Measurements from ENCODE around the gene KCNH2.
A peak's percentile ranks its signal among the peaks of the same experiment; 100 is the strongest.

KCNH2 gene

DNA sequence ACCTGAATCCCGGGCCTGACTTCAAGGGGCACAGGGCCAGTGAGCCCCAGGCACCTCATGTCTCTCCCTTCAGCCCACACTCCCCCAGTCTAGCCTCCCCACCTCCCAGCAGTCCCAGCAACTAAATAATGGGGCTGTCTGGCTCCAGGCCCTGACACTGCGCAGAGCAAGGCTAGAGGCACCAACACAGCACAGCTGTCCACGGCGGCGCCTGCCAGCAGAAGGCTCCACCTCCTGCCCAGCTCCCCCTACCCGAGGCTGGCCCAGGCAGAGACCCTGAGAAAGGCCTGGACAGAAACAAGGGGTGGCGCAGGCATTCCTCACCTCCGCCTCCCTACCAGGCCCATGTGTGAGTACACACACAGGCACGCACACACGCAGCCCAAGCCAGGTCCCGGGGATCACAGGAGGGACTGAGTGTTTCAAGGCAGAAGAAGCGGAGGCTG is 6.1 kb downstream of the KCNH2 start:
- no peak for DNase-seq

DNA sequence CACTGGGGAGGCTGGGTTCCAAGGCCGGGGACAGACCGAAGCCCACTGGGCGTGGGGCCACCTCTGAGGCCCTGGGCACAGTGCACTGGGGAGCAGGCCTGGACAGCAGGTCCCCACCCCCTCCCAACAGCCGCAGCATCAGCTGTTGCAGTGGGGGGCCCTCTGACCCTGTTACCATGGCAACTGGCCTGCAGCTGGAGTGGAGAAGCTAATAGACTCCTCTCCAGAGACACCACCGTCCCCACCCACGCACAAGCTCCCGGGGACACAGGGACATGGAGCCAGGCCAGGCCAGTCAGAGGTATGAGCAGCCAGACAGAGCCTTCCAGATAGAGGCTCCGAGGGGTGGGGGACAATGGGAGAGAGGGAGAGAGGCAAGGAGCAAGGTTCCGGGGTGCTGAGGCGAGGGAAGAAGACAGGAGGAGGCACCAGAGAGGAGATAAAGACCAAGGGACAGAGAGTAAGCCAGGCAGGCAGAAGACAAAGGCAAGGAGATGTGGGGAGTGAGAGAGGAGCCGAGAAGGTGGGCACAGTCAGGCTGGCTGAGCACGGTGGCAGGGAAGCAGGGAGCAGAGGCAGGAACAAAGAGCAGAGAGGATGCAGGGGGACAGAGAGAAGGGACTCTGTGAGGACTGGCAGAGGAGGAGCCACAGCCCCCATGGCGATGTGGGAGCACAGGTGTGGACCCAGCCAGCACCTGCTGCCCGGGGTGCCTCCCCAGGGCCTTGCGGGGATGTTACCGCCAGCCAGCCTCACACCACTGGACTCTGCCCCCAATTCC is 6.7 kb downstream of the KCNH2 start:
- DNase-seq, result no peak

DNA sequence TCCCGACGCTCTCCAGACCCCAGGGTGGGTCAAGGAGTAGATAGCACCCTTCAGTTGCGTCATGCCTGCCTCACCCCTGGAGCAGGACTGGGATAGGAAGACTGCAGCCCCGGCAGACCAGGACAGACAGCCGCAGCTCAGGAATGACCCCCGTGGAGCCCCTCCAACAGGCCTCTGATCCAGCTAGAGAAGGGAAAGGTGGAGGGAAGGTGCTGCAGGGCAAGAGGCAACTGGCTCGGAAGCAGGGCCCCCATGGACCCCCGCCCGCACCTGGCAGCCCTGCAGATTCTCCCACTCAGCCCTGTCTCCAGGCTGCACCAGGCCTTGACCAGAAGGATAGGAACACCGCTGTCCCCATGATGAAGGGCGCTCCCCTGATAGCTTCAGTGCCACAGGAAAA is 7.7 kb downstream of the KCNH2 start:
- no peak for DNase-seq

DNA sequence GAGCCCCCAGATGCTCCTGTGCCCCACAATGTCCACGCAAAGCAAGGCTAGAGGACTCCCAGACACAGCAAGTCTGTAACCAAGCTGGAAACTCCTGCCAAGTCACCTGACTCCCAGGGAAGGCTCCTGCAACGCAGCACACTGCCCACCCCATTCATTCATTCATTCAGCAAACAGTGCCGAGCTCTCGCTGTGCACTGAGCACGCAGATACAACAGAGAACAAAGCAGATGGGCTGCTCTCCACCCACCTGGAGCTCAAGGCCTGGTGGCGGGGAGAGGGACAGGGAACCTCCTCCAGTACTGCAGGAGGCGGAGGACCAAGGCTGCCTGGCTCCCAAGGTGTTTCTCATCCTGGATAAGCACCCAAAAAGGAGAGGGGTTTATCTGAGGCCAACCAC is 8.6 kb downstream of the KCNH2 start:
- peak; percentile 30 for DNase-seq

DNA sequence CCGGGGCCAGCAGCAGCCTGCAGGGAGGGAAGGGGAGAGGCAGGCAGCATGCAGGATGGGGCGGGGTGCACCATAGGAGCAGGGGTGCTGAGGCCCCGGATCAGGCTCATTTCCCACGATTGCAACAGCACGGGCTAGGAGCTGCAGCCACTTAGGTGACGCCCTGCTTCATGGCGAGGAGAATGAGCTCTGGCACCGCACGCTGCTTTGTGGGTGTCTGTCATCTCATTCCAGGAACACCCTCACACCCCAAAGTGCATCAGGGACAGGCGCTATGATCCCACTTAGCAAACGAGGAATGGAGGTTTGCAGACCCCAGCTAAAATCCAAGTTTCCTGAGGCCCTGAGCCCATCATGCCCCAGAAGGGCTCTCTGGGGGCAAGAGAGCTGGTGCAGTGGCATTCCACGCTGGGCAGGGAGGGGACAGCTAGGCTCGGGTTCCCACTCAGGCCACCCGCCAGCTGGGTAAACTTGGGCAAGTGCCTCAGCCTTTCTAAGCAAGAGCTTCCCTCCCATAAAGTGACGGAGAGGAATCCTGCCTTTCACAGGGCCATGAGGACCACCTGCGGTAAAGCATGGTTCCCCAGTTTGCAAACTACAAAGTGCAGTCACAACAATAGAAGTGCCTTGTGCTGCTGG is 9.3 kb downstream of the KCNH2 start:
- DNase-seq, result peak; percentile 31

DNA sequence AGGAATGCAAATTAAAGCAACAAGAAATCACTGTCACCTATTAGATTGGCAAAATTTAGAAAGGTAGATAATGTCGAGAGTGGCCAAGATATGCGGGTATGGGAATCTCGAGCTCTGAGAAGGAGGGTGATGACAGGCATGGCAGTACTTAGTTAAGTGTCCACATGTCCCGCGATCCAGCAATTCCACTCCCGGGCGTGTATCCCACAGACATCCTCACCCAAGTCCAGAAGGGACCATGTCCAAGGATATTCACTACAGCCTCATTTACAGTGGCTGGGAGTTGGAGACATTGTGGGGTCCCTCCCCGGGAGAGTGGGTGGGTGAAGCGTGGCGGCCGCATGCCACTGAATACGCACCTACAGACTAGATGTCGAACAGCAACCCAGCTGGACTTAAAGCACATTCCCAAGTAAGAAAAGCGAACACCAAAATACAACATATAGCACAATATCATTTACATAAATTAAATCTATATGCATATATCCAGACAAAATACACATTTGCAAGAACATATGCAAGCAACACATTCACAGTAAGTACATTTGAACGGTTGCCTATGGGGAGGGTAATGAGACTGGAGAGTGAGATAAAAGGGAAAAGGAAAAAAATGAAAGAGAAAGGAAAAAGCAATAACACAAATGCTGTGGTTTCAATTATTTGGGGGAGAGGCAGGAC is 9.9 kb downstream of the KCNH2 start:
- no peak for DNase-seq

DNA sequence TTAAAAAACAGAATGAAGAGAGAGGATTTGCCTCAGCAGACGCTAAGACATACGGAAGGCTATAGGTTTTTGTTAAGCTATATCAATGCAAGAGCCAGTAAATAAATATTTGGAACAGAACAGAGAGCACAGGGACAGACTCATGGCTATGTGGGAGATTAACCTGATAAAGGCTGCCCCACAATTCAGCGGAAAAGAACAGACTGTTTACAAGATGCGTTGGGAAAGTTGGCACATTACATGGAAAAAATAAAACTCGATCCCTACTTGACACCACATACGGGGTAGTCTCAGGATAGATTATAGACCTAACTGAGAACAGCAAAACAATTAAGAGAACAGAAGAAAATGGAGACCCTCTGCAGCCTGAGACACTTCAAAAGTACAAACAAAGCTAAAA is 10.8 kb downstream of the KCNH2 start:
- DNase-seq, result no peak

DNA sequence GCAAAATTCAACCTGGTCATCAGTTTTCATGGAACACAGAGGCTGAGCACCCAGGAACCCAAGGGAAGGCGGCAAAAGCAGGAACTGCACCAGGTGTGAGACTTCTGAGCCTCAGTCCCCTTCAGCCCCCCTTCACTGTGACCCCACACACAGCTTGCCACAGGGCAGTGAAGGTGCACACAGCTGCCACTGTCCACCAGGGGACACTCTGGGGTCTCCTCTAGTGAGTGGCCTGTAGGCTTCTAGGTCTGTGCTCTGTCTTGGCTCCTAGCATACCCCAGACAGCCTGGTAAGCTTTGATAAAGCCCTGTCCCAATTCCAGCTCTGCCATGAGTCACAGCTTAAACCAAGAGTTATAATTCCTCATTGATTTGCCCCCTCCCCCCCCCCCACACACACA is 12.1 kb downstream of the KCNH2 start:
- no peak for DNase-seq

DNA sequence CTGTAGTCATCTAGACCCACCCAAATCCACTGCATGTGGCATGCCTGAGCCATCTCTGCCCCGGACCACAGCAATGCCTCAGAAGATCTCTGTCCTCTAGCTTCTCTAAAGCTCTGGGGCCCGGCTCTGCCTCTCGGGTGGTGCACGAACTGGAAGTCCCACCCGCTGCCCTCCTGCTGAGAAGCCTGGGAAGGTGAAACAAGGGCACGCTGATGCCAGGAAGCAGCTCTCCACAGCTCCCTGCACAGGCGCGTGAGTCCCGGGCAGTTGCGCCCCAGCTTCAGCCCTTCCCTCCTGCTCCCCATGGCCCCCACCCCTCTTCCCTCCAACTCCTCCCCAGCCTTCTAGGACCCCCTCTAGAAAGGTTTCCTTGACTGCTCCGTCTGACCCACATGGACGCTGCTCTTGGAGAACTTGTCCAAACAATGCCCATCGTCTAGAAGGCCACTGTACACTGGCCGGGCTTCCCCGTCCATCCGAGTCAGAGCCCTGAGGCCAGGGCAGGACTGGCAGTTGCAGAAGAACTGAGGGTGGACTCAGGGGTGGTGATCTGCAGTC is 12.8 kb downstream of the KCNH2 start:
- no peak for DNase-seq

DNA sequence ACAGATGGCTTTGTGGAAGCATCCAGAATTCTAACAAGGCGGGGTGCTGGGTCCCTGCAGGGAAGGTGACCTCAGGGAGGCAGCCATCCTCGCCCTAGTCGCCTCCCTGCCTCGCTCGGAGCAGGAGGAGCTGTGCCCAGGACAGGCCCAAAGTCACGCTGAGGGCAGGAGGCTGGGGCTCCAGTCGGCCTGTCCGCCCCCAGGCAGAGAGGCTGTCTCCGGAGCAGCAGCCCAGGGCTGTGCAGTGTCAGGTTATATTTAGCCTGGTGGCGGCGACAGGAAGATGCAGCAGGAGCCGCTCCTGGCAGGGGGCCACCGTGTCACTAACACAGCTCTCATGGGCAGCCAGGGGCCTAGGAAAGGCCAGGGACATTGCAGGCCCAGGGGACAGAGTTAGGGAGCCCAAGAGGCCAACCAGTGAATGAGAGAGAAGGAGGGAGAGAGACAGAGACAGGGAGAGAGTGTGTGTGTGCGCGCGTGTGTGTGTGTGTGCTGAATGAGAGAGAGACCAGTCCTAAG is 13.5 kb downstream of the KCNH2 start:
- DNase-seq, result peak; percentile 10

DNA sequence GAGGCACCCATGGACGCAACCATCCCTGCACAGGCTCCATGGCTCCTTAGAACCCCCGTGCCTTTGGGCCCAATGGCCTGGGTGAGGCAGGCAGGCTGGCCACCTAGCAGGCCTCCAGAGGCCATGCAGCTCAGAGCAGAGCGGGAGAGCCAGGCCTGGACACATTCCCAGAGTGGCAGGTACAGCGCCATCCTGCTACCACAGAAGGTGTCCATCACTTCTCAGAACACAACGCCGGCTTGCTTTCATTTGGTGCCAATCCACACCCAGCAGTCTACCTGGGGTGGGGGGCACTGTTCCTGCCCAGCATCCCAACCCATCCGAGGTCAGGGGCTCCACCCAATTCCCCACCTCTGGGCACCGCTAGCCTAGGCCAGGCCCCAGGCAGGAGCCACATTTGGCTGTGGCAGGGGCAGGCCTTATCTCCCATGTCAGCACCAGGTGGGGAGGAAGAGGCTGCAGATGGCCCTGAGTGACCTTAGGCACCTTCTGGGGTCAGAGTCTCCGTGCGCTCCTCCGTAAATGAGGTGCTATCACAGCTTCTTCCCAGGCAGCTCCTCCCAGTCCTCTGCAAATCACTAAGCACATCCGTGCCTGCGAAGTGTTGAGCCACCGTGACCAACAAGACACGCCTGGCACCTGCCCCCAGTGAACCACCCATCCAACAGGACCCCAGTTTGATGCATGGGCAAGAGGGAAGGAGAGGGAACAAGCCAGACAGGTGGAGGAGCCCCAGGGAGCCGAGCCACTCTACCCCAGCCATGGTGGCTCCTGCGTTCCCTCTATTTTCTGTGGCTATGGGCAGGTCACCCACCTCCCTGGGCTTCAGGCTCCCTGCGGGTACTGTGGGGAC is 14.2 kb downstream of the KCNH2 start:
- no peak for DNase-seq

DNA sequence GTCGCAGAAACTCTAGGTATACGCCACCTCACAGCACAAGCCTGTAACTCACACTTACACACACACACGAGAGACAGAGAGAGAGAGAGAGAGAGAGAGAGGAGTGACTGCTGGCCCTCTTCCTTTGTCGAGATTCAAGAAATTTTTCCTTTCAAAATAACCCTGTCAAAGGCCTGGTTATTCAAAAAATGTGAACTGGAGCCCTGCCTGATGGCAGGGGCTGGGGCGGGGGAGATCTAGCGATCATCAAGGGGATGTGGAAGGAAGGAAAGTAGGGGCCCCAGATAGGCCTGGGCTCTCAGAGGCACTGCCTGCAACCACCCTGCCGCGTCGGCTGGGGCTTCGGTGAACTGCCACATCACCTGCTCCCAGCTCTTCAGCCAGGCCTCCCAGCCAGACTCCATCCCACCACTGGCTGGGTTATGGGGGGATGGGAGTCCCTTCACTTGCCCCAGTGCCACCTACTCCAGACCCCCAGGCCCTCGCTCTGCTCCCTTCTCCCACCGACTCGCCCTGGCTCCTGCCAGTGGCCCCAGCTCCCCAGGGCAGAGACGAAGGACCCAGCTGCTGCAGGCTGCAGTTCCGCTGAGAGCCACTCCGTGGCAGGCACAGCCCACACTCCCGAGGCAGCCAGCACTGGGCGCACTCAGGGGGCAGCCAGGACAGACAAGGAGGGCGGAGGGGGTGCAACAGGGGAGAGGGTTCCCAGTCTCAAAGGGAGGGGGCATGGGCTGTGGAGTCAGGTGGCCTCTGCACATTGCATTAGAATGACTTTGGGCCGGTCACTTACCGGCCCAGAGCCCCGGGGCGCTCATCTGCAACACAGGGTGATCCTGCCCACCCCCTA is 15.3 kb downstream of the KCNH2 start:
- no peak for DNase-seq

DNA sequence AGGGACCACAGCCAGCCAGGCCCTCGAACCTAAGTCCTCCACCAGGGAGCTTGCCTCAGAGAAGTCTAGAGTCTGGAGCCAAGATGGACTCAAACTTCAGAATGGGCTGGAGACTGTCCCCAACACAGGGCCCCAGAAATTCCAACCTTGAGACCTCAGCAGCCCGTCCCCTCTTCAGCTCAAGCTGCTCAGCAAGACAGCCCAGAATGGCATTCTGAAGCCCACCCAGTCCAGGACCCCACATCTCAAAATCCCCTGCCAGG is 15.9 kb downstream of the KCNH2 start:
- no peak for DNase-seq

DNA sequence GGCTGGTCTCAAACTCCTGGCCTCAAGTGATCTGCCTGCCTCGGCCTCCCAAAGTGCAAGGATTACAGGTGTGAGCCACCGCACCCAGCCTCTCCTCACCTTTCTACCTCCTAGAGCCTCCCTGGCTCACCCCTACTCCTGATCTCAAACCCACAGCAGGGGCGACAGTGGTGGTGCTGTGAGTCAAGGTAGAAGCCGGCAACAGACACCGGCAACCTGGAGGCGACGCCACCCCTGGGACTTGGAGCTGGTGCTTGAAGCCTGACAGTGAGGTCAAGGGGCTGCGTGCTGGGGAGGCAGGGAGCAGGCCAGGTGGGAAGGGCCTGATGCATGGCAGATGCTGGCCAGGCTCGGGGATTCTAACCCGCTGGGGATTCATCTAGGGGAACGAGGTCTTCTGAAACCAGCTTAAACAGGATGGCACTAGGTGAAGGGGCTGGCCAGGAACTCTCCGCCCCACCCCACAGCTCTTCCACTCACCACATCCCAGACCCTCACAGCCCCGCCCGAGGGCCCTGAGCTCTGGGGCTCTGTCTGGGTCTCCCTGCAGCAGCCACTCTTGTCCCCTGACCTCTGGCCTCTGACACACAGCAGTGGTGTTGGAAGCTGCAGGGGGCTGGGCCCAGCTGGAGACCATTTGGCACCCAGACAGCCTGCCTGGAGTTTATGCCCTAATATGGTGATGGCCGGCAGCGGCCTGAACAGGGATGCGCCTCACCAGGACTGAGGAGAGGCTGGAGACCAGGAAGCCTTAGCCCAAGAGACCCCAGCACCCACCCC is 16.4 kb downstream of the KCNH2 start:
- no peak for DNase-seq

DNA sequence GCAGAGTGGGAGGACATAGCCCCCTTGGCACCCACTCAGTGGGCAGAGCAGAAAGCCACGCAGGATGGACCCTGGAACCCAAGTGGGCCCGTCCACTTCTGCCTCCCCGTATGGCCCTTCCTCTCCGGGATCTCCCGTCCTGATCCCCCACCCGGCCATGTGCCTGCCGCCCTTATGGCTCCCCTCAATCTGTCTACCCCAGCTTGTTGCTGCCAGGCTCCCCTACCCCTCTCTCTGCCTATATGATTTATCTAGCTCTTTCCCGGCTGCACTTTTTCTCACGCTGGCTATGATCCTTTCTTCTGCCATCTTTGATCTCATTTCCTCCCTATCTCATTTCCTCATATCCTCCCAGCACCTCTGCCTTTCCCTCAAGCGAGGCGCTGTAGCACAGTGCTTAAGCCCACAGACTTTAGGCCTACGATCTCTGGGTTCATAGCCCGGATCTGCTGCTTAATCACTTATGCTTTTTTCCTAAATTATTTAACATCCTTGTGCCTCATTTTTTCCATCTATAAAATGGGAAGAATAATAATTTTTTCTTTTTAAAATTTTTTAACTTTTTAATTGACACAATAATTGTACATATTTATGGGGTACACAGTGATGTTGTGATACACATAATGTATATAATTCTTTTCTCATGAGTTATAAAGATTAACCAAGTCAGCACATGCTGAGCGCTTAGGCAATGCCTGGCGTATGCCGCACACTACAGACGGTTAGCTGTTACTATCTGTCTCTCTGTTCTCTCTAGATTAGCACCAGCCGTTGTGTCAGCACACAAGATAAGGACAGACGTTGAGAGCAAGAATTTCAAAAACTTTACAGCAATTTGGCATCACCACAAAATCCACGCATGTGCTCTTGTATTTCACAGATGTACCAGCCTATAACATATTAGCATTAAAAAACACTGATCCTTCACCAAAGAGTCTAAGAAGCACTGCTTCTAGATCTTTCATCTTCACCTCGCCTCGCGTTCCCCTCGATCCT is 18.1 kb downstream of the KCNH2 start:
- DNase-seq, result no peak

DNA sequence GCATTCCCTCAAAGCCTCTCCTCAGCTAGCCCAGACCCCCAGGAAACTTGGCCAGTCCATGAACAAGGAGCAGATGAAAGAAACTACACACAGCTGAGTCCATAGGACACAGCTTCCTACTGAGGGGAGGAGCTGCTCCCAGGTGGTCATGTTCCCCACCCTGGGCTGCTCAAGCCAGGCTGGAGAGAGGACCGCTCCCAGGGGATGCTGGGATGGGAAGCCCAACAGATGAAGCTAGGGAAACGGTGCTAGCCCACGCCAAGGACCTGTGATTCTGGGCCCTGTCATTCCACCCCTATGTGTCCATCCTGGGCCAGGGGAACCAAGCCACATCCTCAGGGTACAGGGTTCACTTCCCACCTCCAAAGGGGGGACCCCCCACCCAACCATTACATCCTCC is 19.0 kb downstream of the KCNH2 start:
- no peak for DNase-seq

DNA sequence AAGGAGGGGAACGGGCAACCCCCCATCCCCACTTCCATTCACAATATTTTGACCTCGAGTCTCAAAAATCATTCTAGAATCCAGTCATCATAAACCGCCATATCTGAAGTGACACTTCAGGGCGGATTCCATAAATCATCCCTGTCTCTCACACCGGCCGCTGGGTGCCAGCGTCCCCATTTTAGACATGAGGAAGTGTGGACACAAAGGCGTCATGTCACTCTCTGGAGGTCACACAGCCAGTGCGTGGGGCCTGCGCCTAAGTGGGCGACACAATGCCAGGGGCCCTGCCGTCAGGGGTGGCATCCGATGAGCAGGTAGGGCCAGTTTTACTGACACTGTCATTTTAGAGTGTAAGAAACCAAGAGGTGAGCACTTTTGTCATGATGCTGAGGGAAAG is 19.5 kb downstream of the KCNH2 start:
- DNase-seq, result no peak

DNA sequence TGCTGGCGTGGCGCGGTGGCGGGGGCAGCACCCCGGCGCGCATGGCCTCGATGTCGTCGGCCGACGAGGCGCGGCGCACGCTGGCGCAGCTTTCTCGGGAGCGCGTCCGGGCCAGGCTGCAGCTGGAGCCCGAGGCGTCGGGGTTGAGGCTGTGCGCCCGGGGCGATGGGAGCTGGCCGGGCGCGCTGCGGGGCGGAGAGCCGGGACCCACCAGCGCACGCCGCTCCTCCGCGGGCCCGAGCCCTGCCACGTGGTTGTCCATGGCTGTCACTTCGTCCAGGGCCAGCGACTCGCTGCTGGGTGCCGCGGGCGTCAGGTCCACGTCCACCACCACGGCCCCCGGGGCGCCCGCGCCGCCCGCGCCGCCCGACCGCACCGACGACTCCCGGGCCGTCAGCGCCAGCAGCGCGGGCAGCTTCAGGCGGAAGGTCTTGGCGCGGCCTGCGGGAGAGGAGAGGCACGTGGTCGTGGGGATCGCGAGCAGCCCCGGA is 20.0 kb downstream of the KCNH2 start:
- no peak for DNase-seq

Data from NCI-H510A treated with DMSO at 0.1 percent for 48 hours (cell line).